ENCODE data around the gene ERBB2. TPM values are rescaled to one million over a fixed set of nuclear protein-coding genes. Genes with fewer than 3 reads are reported as not detected.

ERBB2 gene
- polyA plus RNA-seq, 3 donors = 0.17 to 0.73 TPM; not detected in 1

- WGBS (ENCODE audit: insufficient coverage) = 73% methylated on average over 4 of the region's 8 CpGs
- H3K36me3 ChIP-seq (replicated peaks in 1 of 2; ENCODE audit: control insufficient read depth in 1 of 2, insufficient read depth in 2 of 2, low read length in 2 of 2) = peaks cover 18 to 38% of the 10 kb centered on the region in 2 donors
- peaks cover 23% of the 10 kb centered on the region for H3K4me1 Mint-ChIP-seq
These were observed 47.8 kb upstream of the ERBB2 start for GRCh38 chr17:39651923-39652586.

More at GRCh38 chr17:39651923-39652586, 47.8 kb upstream of the ERBB2 start:
- H3K4me2 ChIP-seq (replicated peaks; ENCODE audit: extremely low read depth, low read length, poor library complexity, severe bottlenecking) = no peak overlapping the region
- no peak overlapping the region for H3K4me3 ChIP-seq (replicated peaks in 1 of 3; ENCODE audit: low read depth in 2 of 3, low read length in 3 of 3)
- H2AFZ ChIP-seq (ENCODE audit: insufficient read depth, low read depth, low read length, poor library complexity, severe bottlenecking) = no peak overlapping the region
- H3K9me3 ChIP-seq (replicated peaks in 1 of 2; ENCODE audit: control insufficient read depth in 1 of 2, insufficient read depth in 1 of 2, low read length in 2 of 2) = no peaks in the 10 kb centered on the region
- peaks cover 0 to 2% of the 10 kb centered on the region in 2 donors for H3K4me1 ChIP-seq (ENCODE audit: control insufficient read depth in 1 of 2, insufficient read depth in 2 of 2, low read length in 2 of 2)
- Mint-ChIP-seq H3K27ac (peak overlapping the region in 5 of 7 donors; percentile 3 to 72 (median 41)), H3K4me3 (no peak overlapping the region), H3K27me3 (ENCODE audit: low read depth in 3 of 3) (peaks cover 0 to 3% (median 1%) of the 10 kb centered on the region in 3 donors), H3K36me3 (peaks cover 40 to 50% of the 10 kb centered on the region in 2 donors), H3K9me3 (no peaks in the 10 kb centered on the region)
- H3K27ac ChIP-seq (ENCODE audit: low read depth in 1 of 2, low read length in 2 of 2) = peak overlapping the region in 1 of 2 donors; percentile 14
- DNase-seq = no peak
- H3K27me3 ChIP-seq (ENCODE audit: control insufficient read depth in 2 of 2, insufficient read depth in 2 of 2, low read length in 2 of 2) = no peaks in the 10 kb centered on the region
- no peak for TF ChIP-seq CTCF (IDR thresholded peaks at IDR 0.05)
- peaks cover 36% of the 10 kb centered on the region for H3K79me2 ChIP-seq (ENCODE audit: insufficient read depth, low read length)
- peaks cover 94% of the 10 kb centered on the region for H4K20me1 ChIP-seq (ENCODE audit: insufficient read depth, low read length)
- no peak overlapping the region for H3K9ac ChIP-seq (ENCODE audit: insufficient read depth, low read length, poor library complexity, severe bottlenecking)
- intact Hi-C loops (cut with micrococcal nuclease) = no loop called here

All from CD14-positive monocyte (primary cell).